Thoracic aorta (tissue), 2 donors: ENCODE results near the gene CAMK1D. TPM values are rescaled to one million over a fixed set of nuclear protein-coding genes. Genes with fewer than 3 reads are reported as not detected.
"Not testable (repeated sequence)": the region's sequence is repeated elsewhere in the genome, so short reads cannot be mapped to it uniquely, and the experiment has no call there.

Experiments used
- ATAC-seq: fragments of 150-250 bp; one replicate; pipeline ENCODE4 v1.8.0; 2017; ENCODE audit warnings: low read depth; ENCODE audit not compliant: insufficient number of reproducible peaks, low FRiP score
- DNase-seq: peaks from one replicate; pipeline ENCODE4 v3.0.0-alpha.2; 2020; ENCODE audit warnings: low spot score
- H3K27ac ChIP-seq, 2 donors: fragments of 200-600 bp; sonication (generic); 1 replicate in 1 of 2; 2 replicates in 1 of 2; pipeline ENCODE4 v1.5.1; 2016; ENCODE audit warnings: mild to moderate bottlenecking in 2 of 2, moderate library complexity in 2 of 2
- H3K27me3 ChIP-seq: fragments of 200-600 bp; sonication (generic); replicated peaks from 2 replicates; pipeline ENCODE4 v1.6.0; 2016; ENCODE audit warnings: mild to moderate bottlenecking; ENCODE audit not compliant: insufficient read depth
- H3K36me3 ChIP-seq: fragments of 200-600 bp; sonication (generic); one replicate; pipeline ENCODE4 v1.5.1; 2016
- H3K4me1 ChIP-seq, 2 donors: fragments of 200-600 bp; sonication (generic); 1 replicate in 1 of 2; 2 replicates in 1 of 2; pipeline versions ENCODE4 v1.5.1 to v1.6.0; 2016; ENCODE audit warnings: low read depth in 2 of 2, mild to moderate bottlenecking in 1 of 2; ENCODE audit not compliant: control insufficient read depth in 1 of 2
- H3K4me3 ChIP-seq: fragments of 200-600 bp; sonication (generic); 2 replicates; pipeline ENCODE4 v1.5.1; 2016; ENCODE audit warnings: mild to moderate bottlenecking
- H3K9me3 ChIP-seq: fragments of 200-600 bp; sonication (generic); 2 replicates; pipeline ENCODE4 v1.5.1; 2016
- total RNA-seq, 2 donors: library from RNA; depleted of rRNA; stranded (reverse); fragments of >200 nt; gene quantifications; one replicate each; pipeline versions ENCODE4 v1.1.0 to v1.2.3, GENCODE V29; 2016
- TF ChIP-seq, protein P1 (sequence below): fragments of 200-600 bp; sonication (generic); IDR thresholded peaks from one replicate; pipeline ENCODE4 v1.5.1; 2019; ENCODE audit warnings: antibody characterized with exemption

The CAMK1D gene
- total RNA-seq, 2 donors from 2014 or later, result 8.7 to 11.2 TPM

DNA sequence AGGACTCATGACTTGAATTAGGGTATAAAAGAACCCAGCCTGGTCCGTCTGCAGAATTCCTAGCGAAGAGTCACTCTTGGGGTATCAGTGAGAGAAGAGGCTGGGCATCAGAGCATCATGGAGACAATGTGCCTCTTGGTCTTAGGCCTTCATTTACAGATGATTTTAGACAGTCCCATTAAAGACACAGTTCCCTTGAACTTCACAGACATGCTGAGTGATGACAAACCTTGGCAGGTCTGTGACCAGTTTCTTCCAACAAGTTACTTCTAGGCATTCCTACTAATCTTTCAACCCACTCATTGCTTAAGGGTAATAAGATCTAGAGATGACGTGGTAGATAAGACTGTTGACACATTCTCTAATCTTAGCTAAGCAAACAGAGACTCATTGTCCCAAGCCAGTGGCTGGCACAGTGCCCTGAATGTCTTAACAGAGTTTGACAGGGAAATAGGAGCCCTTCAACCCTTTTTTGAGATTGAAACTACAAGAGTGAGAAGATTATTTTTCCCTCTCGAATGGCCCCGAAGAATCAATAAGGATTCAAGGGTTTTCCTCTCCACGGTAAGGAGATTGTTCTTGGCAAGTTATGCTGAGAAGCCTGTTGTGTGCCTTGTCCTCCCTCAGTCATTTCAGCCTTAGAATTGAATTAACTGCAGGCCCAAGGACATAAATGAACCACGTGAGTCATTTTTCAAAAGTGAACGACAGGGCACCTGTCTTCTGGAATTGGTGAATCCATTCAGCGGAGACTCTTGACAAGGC lies 371.1 kb downstream of the CAMK1D start:
- Histone ChIP-seq H3K27ac (peak overlapping the region; percentile 70 to 78), H3K36me3 (no peaks in the 10 kb centered on the region), H3K4me3 (peak overlapping the region; percentile 23), H3K4me1 (peaks cover 20 to 32% of the 10 kb centered on the region in 2 donors), H3K27me3 (no peaks in the 10 kb centered on the region), H3K9me3 (no peaks in the 10 kb centered on the region)
- ATAC-seq (peak; percentile 98), DNase-seq (peak; percentile 95)
- TF ChIP-seq, protein P1, sequence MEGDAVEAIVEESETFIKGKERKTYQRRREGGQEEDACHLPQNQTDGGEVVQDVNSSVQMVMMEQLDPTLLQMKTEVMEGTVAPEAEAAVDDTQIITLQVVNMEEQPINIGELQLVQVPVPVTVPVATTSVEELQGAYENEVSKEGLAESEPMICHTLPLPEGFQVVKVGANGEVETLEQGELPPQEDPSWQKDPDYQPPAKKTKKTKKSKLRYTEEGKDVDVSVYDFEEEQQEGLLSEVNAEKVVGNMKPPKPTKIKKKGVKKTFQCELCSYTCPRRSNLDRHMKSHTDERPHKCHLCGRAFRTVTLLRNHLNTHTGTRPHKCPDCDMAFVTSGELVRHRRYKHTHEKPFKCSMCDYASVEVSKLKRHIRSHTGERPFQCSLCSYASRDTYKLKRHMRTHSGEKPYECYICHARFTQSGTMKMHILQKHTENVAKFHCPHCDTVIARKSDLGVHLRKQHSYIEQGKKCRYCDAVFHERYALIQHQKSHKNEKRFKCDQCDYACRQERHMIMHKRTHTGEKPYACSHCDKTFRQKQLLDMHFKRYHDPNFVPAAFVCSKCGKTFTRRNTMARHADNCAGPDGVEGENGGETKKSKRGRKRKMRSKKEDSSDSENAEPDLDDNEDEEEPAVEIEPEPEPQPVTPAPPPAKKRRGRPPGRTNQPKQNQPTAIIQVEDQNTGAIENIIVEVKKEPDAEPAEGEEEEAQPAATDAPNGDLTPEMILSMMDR, result no peak

DNA sequence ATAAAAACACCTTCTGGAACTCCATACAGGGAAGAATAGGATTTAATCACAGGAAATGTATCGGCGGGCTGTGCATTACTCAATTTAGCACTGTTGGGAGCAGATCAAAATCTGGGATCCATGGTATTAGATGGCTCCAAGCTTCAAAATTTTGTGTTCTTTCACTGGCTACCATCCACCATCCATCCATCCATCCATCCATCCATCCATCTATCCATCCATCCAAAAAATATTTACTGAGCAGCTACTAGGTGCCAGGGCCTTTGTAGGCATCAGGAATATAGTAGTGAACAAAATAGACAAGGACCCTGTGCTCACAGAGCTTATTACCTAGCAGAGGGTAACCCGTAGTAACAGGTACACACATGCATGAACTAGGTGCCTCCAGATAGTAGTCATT lies 372.0 kb downstream of the CAMK1D start:
- DNase-seq (no peak), ATAC-seq (no peak)
- peaks cover 20 to 32% of the 10 kb centered on the region in 2 donors for H3K4me1 ChIP-seq
- H3K36me3 ChIP-seq, result no peaks in the 10 kb centered on the region
- no peak overlapping the region for H3K4me3 ChIP-seq
- no peaks in the 10 kb centered on the region for H3K27me3 ChIP-seq
- TF ChIP-seq, protein P1, result no peak
- peak overlapping the region in 1 of 2 donors; percentile 70 for H3K27ac ChIP-seq
- H3K9me3 ChIP-seq, result no peaks in the 10 kb centered on the region

DNA sequence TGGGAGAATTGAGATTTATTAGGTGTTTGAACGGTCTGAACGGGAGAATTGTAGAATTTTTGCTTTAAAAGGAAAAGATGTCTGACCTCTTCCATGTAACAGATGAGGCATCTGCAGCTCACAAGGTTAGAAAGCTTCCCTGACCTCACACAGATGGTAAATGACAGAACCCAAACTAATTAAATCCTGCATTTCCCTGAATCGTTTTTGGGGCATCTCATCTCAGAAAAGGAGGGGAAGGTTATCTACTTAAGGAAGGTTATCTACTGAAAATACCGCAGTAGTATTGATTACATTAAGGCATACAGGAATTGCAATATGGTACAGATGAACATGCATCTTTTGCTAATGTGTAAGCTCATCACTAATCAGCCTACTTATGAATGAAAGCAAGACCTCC lies 373.9 kb downstream of the CAMK1D start:
- H3K27me3 ChIP-seq, result no peaks in the 10 kb centered on the region
- TF ChIP-seq, protein P1, result no peak
- no peak for DNase-seq
- no peak overlapping the region for H3K4me3 ChIP-seq
- no peak overlapping the region for H3K27ac ChIP-seq
- no peaks in the 10 kb centered on the region for H3K9me3 ChIP-seq
- ATAC-seq, result no peak
- H3K36me3 ChIP-seq, result no peaks in the 10 kb centered on the region
- H3K4me1 ChIP-seq, result peaks cover 20 to 26% of the 10 kb centered on the region in 2 donors

DNA sequence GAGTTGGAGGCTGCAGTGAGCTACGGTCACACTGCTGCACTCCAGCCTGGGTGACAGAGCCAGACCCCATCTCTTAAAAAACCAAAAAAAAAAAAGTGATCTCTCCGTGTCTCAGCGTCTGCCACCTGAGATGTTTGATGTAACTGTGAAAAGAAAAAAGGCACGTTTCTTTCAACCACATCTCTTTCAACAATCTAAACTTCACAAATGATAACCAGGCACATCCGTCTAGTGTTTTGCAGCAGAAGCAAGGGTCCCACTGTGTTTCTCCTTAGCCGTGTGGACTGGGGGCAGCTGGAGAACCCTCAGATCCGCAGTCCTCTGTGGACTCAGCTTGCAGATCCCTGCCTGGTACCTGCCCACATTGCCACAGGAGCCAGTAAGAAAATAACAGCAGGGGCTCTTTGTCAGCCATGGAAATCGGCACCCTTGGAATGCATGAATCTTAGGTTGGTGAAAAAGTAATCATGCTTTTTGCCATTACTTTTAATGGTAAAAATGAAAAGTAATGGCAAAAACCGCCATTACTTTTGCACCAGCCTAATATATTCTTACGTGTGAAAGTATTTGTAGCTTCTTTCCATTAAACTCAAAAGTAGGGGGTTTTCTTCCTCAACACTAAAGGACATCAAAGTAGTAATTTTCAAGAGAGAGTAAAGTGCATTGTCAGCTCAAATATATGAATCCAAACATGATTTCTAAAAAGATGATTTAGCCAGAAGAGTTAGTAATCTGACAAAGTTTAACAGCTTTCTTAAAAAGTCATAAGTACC lies 375.6 kb downstream of the CAMK1D start:
- peaks cover 7 to 14% of the 10 kb centered on the region in 2 donors for H3K4me1 ChIP-seq
- TF ChIP-seq, protein P1, result no peak
- ATAC-seq (no peak), DNase-seq (no peak)
- H3K36me3 ChIP-seq, result no peaks in the 10 kb centered on the region
- H3K4me3 ChIP-seq, result no peak overlapping the region
- no peaks in the 10 kb centered on the region for H3K27me3 ChIP-seq
- H3K27ac ChIP-seq, result no peak overlapping the region
- no peaks in the 10 kb centered on the region for H3K9me3 ChIP-seq

DNA sequence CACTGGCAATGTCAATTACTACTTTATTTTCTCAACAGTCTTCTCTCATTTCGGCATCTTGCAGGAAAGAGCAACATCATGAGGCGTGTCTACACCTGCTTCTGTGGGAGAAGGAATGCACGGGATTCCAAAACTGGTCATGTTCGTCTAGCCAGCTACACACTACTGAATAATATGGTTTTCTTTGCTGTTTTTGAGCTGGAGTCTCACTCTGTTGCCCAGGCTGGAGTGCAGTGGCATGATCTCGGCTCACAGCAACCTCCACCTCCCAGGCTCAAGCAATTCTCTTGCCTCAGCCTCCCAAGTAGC lies 376.2 kb downstream of the CAMK1D start:
- ATAC-seq, H3K9me3 ChIP-seq, DNase-seq, H3K27me3 ChIP-seq, H3K36me3 ChIP-seq, H3K4me3 ChIP-seq, H3K27ac ChIP-seq: not testable (repeated sequence)
- H3K4me1 ChIP-seq, result peaks cover 5 to 11% of the 10 kb centered on the region in 2 donors
